Glutamatergic neuron (in vitro differentiated cells): ENCODE data around the gene DNMT3A. TPM values are rescaled to one million over a fixed set of nuclear protein-coding genes. Genes with fewer than 3 reads are reported as not detected.

Experiments
- DNase-seq: peaks from one replicate; pipeline ENCODE4 v3.0.0; 2022
- H3K27ac Mint-ChIP-seq: one replicate; pipeline ENCODE4 v1.8.0; 2020; ENCODE audit warnings: mild to moderate bottlenecking, mixed read lengths, inconsistent platforms; ENCODE audit not compliant: unreplicated experiment
- H3K27me3 Mint-ChIP-seq: one replicate; pipeline ENCODE4 v1.8.0; 2020; ENCODE audit warnings: mild to moderate bottlenecking, moderate library complexity, mixed read lengths, inconsistent platforms; ENCODE audit not compliant: unreplicated experiment
- H3K36me3 Mint-ChIP-seq: one replicate; pipeline ENCODE4 v1.8.0; 2020; ENCODE audit warnings: mild to moderate bottlenecking, mixed read lengths, inconsistent platforms; ENCODE audit not compliant: unreplicated experiment
- H3K4me1 Mint-ChIP-seq: one replicate; pipeline ENCODE4 v1.8.0; 2020; ENCODE audit warnings: mild to moderate bottlenecking, low read depth, mixed read lengths, inconsistent platforms; ENCODE audit not compliant: unreplicated experiment
- H3K4me3 Mint-ChIP-seq: one replicate; pipeline ENCODE4 v1.8.0; 2020; ENCODE audit warnings: mild to moderate bottlenecking, mixed read lengths, inconsistent platforms; ENCODE audit not compliant: unreplicated experiment
- H3K9me3 Mint-ChIP-seq: one replicate; pipeline ENCODE4 v1.8.0; 2020; ENCODE audit warnings: mild to moderate bottlenecking, moderate library complexity, mixed read lengths, inconsistent platforms; ENCODE audit not compliant: unreplicated experiment
- total RNA-seq: library from RNA; stranded (reverse); fragmentation: NEBNext Ultra II Directional; extraction: Animal tissue kit (Norgen Biotek cat#: 25700); gene quantifications from one replicate; pipeline ENCODE4 v1.2.1, GENCODE V29; 2021; ENCODE audit not compliant: unreplicated experiment
- TF ChIP-seq, protein P1 (sequence below): fragments of 200-600 bp; sonication (generic); IDR thresholded peaks from one replicate; pipeline ENCODE4 v1.5.0; 2021; ENCODE audit not compliant: partially characterized antibody, unreplicated experiment

Gene DNMT3A
- total RNA-seq, 1 donor from 2014 or later, result 175 TPM

DNA sequence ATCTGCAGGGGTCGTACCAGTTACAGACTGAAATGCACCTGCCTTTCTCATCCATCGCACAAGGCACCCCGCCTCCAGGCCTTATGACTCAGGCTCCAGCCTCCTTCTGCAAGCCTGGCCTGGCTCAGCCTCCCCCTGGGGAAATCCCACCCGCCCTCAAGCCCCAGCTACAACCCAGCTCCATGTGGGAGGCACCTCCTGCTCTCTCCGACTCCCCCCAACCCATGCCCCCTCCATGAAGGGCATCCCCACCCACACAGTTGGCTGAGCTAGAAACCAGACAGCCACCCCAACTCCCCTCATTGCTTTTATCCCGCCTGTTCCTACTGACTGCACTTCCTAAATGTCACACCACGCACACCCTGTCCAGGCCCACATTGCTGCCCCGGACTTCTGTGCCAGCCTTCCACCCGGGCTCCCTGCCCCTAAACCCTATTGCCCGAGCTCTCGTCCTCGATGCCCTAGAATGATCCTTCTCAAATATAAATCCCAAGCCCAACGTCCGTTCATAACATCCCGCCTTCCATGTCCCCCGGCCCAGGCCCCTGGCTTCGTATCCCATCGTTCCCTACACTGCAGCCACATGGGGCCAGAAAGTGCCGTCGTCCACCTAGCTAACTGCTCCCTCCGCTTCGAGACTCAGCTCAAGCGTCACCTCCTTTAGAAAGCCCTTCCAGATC, 9.9 kb downstream of the DNMT3A start:
- H3K27ac Mint-ChIP-seq, result no peak overlapping the region
- H3K36me3 Mint-ChIP-seq, result peaks cover 15% of the 10 kb centered on the region
- DNase-seq, result no peak
- H3K4me1 Mint-ChIP-seq, result peaks cover 29% of the 10 kb centered on the region
- peaks cover 14% of the 10 kb centered on the region for H3K27me3 Mint-ChIP-seq
- TF ChIP-seq, protein P1, sequence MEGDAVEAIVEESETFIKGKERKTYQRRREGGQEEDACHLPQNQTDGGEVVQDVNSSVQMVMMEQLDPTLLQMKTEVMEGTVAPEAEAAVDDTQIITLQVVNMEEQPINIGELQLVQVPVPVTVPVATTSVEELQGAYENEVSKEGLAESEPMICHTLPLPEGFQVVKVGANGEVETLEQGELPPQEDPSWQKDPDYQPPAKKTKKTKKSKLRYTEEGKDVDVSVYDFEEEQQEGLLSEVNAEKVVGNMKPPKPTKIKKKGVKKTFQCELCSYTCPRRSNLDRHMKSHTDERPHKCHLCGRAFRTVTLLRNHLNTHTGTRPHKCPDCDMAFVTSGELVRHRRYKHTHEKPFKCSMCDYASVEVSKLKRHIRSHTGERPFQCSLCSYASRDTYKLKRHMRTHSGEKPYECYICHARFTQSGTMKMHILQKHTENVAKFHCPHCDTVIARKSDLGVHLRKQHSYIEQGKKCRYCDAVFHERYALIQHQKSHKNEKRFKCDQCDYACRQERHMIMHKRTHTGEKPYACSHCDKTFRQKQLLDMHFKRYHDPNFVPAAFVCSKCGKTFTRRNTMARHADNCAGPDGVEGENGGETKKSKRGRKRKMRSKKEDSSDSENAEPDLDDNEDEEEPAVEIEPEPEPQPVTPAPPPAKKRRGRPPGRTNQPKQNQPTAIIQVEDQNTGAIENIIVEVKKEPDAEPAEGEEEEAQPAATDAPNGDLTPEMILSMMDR, result no peak
- peaks cover 4% of the 10 kb centered on the region for H3K9me3 Mint-ChIP-seq
- H3K4me3 Mint-ChIP-seq, result no peak overlapping the region

DNA sequence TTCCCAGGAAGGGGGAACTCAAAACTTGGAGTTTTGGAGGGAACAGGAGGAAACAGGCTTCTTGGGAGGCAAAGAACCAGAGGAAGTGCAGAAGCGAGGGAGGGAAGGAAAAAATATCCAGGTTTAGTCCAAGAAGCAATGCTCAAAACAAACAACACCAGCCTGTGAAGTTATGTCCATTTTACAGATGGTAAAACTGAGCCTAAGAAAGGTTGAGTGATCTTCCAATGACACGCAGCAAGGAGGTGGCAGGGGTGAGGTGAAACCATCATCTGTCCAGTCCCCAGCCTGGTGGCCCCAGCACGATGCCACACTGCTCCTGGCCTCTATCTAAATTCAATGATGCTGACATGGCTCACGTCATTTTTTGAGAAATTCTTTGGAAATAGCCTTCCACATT, 10.8 kb downstream of the DNMT3A start:
- peaks cover 28% of the 10 kb centered on the region for H3K4me1 Mint-ChIP-seq

DNA sequence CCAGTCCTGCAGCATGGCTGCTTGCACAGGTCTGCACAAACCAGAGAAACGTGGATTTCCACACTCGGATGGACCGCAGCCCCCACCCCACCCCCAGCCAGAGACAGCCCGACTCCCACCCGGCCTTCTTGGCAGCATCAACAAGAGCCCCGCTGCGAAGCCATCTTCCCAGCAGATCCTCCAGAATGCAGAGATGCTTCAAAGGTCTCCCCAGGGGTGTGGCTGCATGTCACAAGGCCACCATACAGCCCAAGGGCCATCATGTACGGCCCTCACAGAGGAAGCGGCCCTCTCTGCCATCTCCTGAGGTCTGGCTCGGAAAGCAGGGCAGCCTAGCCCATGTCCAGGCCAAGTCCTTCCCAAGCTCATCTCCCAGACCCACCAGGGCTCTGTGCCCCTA, 11.5 kb downstream of the DNMT3A start:
- peaks cover 6% of the 10 kb centered on the region for H3K9me3 Mint-ChIP-seq
- no peak overlapping the region for H3K4me3 Mint-ChIP-seq
- no peak for DNase-seq
- H3K4me1 Mint-ChIP-seq, result peaks cover 23% of the 10 kb centered on the region
- peaks cover 14% of the 10 kb centered on the region for H3K27me3 Mint-ChIP-seq
- TF ChIP-seq, protein P1, result no peak
- H3K36me3 Mint-ChIP-seq, result peaks cover 21% of the 10 kb centered on the region
- no peak overlapping the region for H3K27ac Mint-ChIP-seq

More for the DNA sequence above, 10.8 kb downstream of the DNMT3A start:
- peaks cover 6% of the 10 kb centered on the region for H3K9me3 Mint-ChIP-seq
- H3K27me3 Mint-ChIP-seq, result peaks cover 14% of the 10 kb centered on the region
- peaks cover 20% of the 10 kb centered on the region for H3K36me3 Mint-ChIP-seq
- peak overlapping the region; percentile 39 for H3K27ac Mint-ChIP-seq
- H3K4me3 Mint-ChIP-seq, result no peak overlapping the region
- no peak for DNase-seq
- TF ChIP-seq, protein P1, result no peak

DNA sequence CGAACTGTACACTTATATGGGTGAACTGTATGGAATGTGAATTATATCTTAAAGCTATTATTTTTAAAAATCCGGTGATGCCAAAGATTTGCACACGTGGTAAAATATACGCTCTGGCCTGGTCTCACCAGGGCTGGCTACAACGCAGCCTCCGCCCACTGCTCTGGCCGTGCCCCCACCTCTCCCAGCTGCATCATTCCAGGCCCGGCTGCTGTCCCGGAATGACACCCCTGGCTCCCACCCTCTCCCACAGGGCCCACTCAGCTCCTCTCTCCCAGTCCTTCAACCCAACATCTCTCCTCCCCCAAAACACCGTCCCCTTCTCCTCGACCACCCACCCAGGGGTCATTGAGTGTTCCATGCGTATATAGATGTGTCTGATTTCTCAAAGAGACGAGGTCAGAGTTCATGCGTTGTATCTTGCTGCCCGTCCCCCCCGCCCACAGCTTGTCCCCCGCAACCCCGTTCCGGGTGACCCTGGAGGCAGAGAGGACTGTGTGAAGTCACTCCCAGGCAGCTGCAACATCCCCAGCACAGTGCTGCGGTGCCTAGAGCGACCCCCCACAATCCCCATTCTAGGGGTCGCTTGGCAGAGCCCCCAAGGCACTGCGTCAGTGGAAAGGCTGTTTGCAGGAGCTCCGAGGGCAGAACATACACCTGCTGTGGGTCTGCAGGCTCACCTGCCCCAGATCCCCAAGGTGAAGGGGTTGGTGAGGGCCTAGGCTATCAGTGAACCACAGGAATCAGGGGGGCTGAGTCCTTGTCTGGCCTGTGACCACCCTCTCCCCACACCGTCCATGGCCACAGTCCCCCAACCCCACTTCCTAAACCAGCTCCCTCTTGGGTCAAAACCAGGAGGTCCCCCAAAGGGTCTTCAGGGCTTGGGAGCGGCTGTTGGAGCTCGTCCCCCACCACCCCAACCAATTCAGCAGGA, 13.3 kb downstream of the DNMT3A start:
- Mint-ChIP-seq H3K36me3 (peaks cover 21% of the 10 kb centered on the region), H3K4me1 (peaks cover 24% of the 10 kb centered on the region), H3K9me3 (peaks cover 8% of the 10 kb centered on the region), H3K27ac (no peak overlapping the region), H3K4me3 (no peak overlapping the region), H3K27me3 (peaks cover 12% of the 10 kb centered on the region)
- TF ChIP-seq, protein P1, result no peak
- DNase-seq, result no peak
